GM12892 (cell line): ENCODE data around the gene FSTL1.

Source experiments
- POLR2A ChIP-seq: IDR thresholded peaks from 2 replicates; pipeline ENCODE4 v1.6.1; 2011; ENCODE audit warnings: low read depth, low read length, control low read depth
- POLR2AphosphoS5 ChIP-seq: IDR thresholded peaks from 2 replicates; pipeline ENCODE4 v1.6.1; 2011; ENCODE audit warnings: low read depth, low read length, control low read depth

DNA sequence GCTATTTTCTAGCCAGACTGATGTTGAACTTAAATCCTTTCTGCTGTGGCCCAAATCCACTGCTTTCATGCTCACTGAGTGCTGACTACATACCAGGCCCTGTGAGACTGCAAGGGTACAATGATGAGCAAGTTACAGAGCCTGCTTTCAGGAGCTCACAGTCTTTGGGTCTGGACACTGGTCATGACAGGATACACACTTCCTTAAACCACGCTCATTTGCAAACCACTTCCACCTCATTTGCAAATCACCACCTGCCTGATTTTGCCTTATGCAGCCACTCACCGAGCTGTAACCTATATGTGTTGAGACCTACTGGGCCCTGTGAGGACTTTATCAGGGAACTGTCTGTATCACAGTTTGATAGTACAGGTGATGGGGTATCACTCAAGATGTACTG, 51.4 kb downstream of the FSTL1 start:
- TF ChIP-seq POLR2A, result no peak
- TF ChIP-seq POLR2AphosphoS5, result no peak
